A673 (cell line): ENCODE data around the gene WDR62.

Experiments
- EZH2 ChIP-seq: fragments of 200-600 bp; sonication (generic); IDR thresholded peaks from 2 replicates; pipeline ENCODE4 v1.6.1; 2017; ENCODE audit warnings: borderline replicate concordance, low read depth, mild to moderate bottlenecking, mixed read lengths, antibody characterized with exemption, low read length; ENCODE audit not compliant: poor library complexity, severe bottlenecking
- TF ChIP-seq, protein P1 (sequence below): fragments of 300-800, 200-600 bp; sonication (generic); conservative IDR thresholded peaks from 2 replicates; pipeline ENCODE4 v1.5.1; 2017; ENCODE audit warnings: low read depth, mild to moderate bottlenecking, antibody characterized with exemption, low read length, moderate library complexity, mixed read lengths

- TF ChIP-seq EZH2 = no peak
- TF ChIP-seq, protein P1, sequence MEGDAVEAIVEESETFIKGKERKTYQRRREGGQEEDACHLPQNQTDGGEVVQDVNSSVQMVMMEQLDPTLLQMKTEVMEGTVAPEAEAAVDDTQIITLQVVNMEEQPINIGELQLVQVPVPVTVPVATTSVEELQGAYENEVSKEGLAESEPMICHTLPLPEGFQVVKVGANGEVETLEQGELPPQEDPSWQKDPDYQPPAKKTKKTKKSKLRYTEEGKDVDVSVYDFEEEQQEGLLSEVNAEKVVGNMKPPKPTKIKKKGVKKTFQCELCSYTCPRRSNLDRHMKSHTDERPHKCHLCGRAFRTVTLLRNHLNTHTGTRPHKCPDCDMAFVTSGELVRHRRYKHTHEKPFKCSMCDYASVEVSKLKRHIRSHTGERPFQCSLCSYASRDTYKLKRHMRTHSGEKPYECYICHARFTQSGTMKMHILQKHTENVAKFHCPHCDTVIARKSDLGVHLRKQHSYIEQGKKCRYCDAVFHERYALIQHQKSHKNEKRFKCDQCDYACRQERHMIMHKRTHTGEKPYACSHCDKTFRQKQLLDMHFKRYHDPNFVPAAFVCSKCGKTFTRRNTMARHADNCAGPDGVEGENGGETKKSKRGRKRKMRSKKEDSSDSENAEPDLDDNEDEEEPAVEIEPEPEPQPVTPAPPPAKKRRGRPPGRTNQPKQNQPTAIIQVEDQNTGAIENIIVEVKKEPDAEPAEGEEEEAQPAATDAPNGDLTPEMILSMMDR = no peak
Measured at GRCh38 chr19:36125557-36125956, 70.9 kb downstream of the WDR62 start.
